Duodenal mucosa (tissue), 2 donors: ENCODE measurements around the gene ST7.

ENCODE experiments used
- H3K27ac ChIP-seq: one replicate; pipeline ENCODE4 v1.7.0; 2013; ENCODE audit warnings: low read depth, low read length
- H3K27me3 ChIP-seq, 2 donors: one replicate each; pipeline ENCODE4 v1.7.0; 2013; ENCODE audit warnings: low read length in 2 of 2, control low read depth in 1 of 2; ENCODE audit not compliant: insufficient read depth in 2 of 2, control insufficient read depth in 1 of 2
- H3K36me3 ChIP-seq, 2 donors: one replicate each; pipeline ENCODE4 v1.7.0; 2013; ENCODE audit warnings: low read length in 2 of 2, control low read depth in 1 of 2; ENCODE audit not compliant: insufficient read depth in 2 of 2, control insufficient read depth in 1 of 2
- H3K4me1 ChIP-seq, 2 donors: one replicate each; pipeline ENCODE4 v1.7.0; 2013; ENCODE audit warnings: low read length in 2 of 2, control low read depth in 1 of 2; ENCODE audit not compliant: insufficient read depth in 2 of 2, control insufficient read depth in 1 of 2
- H3K4me3 ChIP-seq, 2 donors: one replicate each; pipeline ENCODE4 v1.7.0; 2013; ENCODE audit warnings: low read length in 2 of 2, low read depth in 1 of 2
- H3K9ac ChIP-seq, 2 donors: one replicate each; pipeline ENCODE4 v1.7.0; 2013; ENCODE audit warnings: low read length in 2 of 2, low read depth in 1 of 2
- H3K9me3 ChIP-seq, 2 donors: one replicate each; pipeline ENCODE4 v1.7.0; 2013; ENCODE audit warnings: low read length in 2 of 2, control low read depth in 1 of 2; ENCODE audit not compliant: control insufficient read depth in 1 of 2

The ST7 gene

DNA sequence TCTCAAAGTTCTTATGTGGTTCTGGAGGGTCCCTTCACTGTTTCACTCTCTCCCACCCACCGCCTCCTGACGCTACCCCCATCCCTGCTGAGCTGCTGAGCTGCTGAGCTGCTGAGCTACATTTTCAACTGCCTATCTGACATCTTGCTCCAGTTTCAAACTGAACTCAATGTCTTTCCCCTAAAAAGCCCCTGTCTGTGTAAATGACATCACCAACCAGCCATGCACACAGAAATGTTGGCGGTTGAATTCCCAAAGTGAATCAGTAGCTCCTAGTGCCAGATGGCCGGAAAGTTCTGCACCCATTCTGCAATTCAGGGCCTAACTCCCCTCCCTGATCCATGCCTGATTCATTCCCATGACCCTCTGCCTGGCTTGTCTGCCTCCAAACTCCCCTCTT lies 298.4 kb downstream of the ST7 start:
- H3K36me3 ChIP-seq, result no peaks in the 10 kb centered on the region
- no peak overlapping the region for H3K27ac ChIP-seq
- no peak overlapping the region for H3K4me3 ChIP-seq
- no peaks in the 10 kb centered on the region for H3K9me3 ChIP-seq
- H3K4me1 ChIP-seq, result no peaks in the 10 kb centered on the region
- no peaks in the 10 kb centered on the region for H3K27me3 ChIP-seq
- H3K9ac ChIP-seq, result no peak overlapping the region

DNA sequence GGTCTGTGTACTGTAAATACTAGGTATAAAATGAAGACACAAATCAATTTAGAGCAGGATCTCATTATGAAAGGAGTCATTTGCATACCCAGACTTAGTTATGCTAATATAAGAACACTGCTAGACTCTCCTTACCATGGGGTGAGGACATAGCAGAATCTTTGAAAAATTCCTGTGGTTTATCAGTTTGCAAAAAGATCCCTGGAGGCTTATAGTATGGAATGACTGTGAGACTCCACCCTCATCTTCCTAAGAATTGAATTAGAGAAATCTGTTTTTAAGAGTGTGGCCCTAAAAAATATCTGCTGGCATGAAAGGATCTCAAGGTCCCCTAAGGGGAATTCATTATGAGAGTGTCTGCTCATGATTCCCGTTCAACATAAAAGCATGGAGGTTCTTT lies 306.3 kb downstream of the ST7 start:
- Histone ChIP-seq H3K4me1 (no peaks in the 10 kb centered on the region), H3K27me3 (no peaks in the 10 kb centered on the region), H3K36me3 (no peaks in the 10 kb centered on the region), H3K4me3 (no peak overlapping the region), H3K27ac (no peak overlapping the region), H3K9me3 (no peaks in the 10 kb centered on the region), H3K9ac (no peak overlapping the region)

DNA sequence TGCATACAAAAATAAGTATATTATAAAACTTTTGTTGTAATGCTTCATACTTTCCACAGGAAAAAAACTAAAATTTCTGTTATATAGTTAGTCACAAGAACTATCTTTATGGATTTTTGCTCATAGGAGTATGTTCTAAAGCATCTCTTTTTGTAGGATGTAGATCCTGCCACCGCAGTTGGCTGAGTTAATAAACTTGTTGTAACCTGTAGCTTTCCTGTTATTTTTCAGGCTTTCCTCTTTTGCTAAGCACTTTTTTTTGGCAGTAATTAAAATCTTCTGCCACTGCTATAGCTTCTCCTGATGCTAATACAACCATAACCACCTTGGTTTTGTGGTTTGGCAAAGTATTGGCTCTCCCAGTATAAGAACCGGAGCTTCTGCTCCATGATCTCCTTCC lies 309.2 kb downstream of the ST7 start:
- Histone ChIP-seq H3K36me3 (no peaks in the 10 kb centered on the region), H3K4me3 (no peak overlapping the region), H3K9me3 (no peaks in the 10 kb centered on the region), H3K4me1 (no peaks in the 10 kb centered on the region), H3K27me3 (no peaks in the 10 kb centered on the region), H3K27ac (no peak overlapping the region), H3K9ac (no peak overlapping the region)

DNA sequence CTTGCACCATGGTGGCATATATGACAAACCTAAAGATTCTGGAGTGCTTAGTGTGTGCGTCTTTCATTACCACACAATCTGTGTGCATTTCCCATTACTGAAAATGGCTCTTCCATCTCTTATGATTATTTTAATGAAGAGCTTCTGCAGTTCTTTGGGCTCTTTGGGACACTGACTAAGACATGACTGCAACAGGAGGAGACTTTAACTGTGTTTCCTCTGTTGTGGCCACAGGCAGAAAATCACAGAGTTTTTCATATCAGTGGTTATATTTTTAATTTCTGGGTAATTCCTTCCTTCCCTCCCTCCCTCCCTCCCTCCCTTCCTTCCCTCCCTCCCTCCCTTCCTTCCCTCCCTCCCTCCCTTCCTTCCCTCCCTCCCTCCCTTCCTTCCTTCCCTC lies 311.4 kb downstream of the ST7 start:
- no peaks in the 10 kb centered on the region for H3K9me3 ChIP-seq
- no peak overlapping the region for H3K27ac ChIP-seq
- no peaks in the 10 kb centered on the region for H3K4me1 ChIP-seq
- H3K4me3 ChIP-seq, result no peak overlapping the region
- no peaks in the 10 kb centered on the region for H3K36me3 ChIP-seq
- H3K27me3 ChIP-seq, result peaks cover 0 to 4% of the 10 kb centered on the region in 2 donors
- no peak overlapping the region for H3K9ac ChIP-seq

DNA sequence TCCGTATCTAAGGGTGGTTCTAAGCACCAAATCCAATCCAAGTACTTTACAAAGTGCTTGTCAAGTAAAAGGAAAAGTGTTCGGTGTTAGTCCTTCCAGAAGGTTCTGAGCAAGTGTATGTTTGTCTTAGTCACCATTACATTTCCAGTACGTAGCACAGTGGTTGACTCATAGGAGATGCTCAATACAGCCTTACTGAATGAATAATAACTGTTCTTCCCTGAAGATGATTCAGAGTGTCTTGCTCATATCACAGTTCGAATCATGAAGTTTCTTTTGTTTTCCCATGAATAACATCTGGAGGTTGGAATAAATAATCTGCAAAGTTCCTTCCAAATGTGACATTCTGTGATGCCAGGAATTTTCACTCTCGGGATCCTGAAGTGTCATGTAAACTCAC lies 316.1 kb downstream of the ST7 start:
- H3K9me3 ChIP-seq, result no peaks in the 10 kb centered on the region
- H3K4me3 ChIP-seq, result no peak overlapping the region
- H3K27ac ChIP-seq, result no peak overlapping the region
- no peaks in the 10 kb centered on the region for H3K36me3 ChIP-seq
- peaks cover 0 to 8% of the 10 kb centered on the region in 2 donors for H3K27me3 ChIP-seq
- H3K9ac ChIP-seq, result no peak overlapping the region
- no peaks in the 10 kb centered on the region for H3K4me1 ChIP-seq

DNA sequence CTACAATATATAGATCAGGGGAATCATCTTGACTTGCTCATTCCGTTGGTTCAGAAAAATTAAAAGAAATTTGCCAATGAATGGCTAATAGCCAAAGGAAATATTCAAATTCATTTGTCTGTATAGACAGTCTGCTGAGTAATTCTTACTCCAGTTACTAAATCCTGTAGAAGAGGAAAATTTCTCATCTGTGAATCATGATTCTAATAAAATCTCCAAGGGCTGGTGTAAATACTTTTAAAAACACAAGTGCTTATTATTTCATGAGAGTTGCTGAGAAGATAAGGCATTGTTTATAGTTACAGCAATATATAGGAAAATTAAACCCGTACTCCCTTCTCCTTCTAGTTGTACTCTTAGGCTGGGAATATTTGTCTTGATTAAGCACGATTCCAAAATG lies 316.6 kb downstream of the ST7 start:
- Histone ChIP-seq H3K36me3 (no peaks in the 10 kb centered on the region), H3K9ac (no peak overlapping the region), H3K9me3 (no peaks in the 10 kb centered on the region), H3K4me3 (no peak overlapping the region), H3K4me1 (no peaks in the 10 kb centered on the region), H3K27me3 (peaks cover 0 to 9% of the 10 kb centered on the region in 2 donors), H3K27ac (no peak overlapping the region)

DNA sequence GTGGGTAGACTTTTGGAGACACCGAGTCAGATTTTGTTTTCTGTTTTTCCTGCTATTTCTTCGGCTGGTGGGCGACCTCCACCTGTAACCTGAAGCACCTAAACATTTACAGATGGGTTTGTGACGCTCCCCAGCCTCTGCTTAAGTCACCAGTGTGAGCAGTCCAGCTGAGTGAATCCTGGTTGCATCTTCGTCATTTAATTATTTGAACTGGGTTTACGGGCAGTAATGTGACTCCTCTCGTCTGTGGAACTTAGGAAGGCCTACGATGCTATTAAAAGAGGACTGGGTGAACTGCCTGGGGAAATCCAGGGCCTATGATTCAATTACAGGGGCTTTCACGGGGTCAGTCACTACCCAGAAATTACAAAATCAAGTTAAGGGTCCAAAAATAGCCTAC lies 317.1 kb downstream of the ST7 start:
- H3K36me3 ChIP-seq, result no peaks in the 10 kb centered on the region
- peaks cover 0 to 10% of the 10 kb centered on the region in 2 donors for H3K27me3 ChIP-seq
- no peaks in the 10 kb centered on the region for H3K9me3 ChIP-seq
- H3K27ac ChIP-seq, result no peak overlapping the region
- no peak overlapping the region for H3K9ac ChIP-seq
- H3K4me1 ChIP-seq, result no peaks in the 10 kb centered on the region
- H3K4me3 ChIP-seq, result no peak overlapping the region

DNA sequence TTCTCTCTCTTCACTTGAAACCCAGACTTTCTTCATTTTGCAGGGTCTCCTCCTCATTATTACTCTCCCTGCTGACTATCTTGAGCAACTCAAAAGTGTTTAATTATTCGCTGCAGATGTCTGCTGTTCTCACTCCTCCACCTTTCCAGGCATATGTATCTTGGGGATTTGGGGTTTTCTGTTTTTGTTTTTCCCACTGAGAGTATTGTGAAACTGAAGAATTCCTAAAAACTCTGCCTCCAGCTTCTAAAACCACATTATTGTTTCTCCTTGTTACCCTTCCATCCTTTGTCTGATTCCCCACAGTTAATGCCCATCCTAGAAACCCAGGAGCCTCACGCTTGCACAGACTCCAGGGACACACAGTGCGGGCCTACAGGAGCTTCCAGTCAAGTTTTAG lies 318.3 kb downstream of the ST7 start:
- H3K4me3 ChIP-seq, result no peak overlapping the region
- no peak overlapping the region for H3K27ac ChIP-seq
- H3K27me3 ChIP-seq, result peaks cover 0 to 10% of the 10 kb centered on the region in 2 donors
- H3K4me1 ChIP-seq, result no peaks in the 10 kb centered on the region
- no peaks in the 10 kb centered on the region for H3K9me3 ChIP-seq
- no peaks in the 10 kb centered on the region for H3K36me3 ChIP-seq
- no peak overlapping the region for H3K9ac ChIP-seq

DNA sequence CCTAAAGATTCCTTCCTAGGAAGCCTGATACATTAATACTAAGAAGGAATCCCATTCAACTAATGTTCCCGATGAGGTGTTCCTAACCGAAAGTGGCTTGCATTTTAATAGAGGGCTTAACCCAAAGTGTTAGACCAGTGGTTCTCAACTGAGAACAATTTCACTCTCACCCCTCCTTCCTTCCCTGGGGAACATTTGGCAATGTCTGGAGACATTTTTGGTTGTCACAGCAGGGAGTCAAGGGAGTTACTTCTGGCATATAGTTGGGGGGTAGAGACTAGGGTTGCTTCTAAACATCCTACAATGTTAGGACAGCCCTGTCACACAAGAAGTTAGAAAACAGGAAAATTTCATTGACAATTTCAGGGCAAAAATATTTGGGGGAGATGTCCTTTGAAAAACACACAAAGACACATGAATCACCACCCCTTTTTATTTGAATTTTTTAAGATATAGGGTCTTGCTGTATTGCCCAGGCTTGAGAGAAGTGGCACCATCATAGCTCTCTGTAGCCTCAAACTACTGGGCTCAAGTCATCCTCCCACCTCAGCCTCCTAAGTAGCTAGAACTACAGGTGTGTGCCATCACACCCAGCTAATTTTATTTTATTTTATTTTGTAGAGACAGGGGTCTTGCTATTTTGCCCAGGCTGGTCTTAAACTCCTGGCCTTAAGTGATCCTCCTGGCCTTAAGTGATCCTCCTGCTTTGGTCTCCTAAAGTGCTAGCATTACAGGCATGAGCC lies 318.9 kb downstream of the ST7 start:
- Histone ChIP-seq H3K9me3 (no peaks in the 10 kb centered on the region), H3K9ac (no peak overlapping the region), H3K36me3 (no peaks in the 10 kb centered on the region), H3K27me3 (peaks cover 0 to 10% of the 10 kb centered on the region in 2 donors), H3K4me3 (no peak overlapping the region), H3K27ac (no peak overlapping the region), H3K4me1 (no peaks in the 10 kb centered on the region)

DNA sequence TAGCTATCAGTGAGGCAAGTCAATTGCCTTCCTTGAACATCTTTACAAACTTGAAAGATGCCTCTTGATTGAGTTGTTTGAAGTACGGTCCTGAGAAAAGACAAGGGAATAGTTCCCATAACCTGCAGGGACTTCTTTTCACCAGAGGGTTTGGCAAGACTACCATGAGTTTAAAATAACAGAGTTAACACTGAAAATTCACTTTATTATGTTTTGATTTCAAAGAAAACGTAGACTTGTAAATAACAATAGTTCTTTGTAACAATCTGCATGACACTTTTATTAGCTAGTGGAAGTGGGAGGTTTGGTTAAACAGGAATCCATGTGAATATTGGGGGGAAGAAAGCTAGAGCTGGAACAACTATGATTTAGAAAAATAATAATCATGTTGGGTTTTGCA lies 320.0 kb downstream of the ST7 start:
- Histone ChIP-seq H3K36me3 (no peaks in the 10 kb centered on the region), H3K27ac (no peak overlapping the region), H3K4me1 (no peaks in the 10 kb centered on the region), H3K9me3 (no peaks in the 10 kb centered on the region), H3K27me3 (peaks cover 0 to 10% of the 10 kb centered on the region in 2 donors), H3K9ac (no peak overlapping the region), H3K4me3 (no peak overlapping the region)
